ENCODE data around the gene ZNF770.
A peak's percentile ranks its signal among the peaks of the same experiment; 100 is the strongest.
"Not testable (repeated sequence)": the region's sequence is repeated elsewhere in the genome, so short reads cannot be mapped to it uniquely, and the experiment has no call there.

The ZNF770 gene

GRCh38 chr15:34976743-34977142 is 11.3 kb downstream of the ZNF770 start:
- no peak for DNase-seq (ENCODE audit: low spot score)
- no peak for FAIRE-seq

GRCh38 chr15:34976073-34976472 is 12.0 kb downstream of the ZNF770 start:
- DNase-seq (ENCODE audit: low spot score) (no peak), FAIRE-seq (no peak)

- FAIRE-seq: no peak
- no peak for DNase-seq (ENCODE audit: low spot score)
These were observed 14.6 kb downstream of the ZNF770 start for GRCh38 chr15:34973512-34973911.

- not testable (repeated sequence) for FAIRE-seq
These were observed 17.9 kb downstream of the ZNF770 start for GRCh38 chr15:34970098-34970643.

GRCh38 chr15:34969340-34970097 is 18.6 kb downstream of the ZNF770 start, which contains the start of gene AQR:
Gene AQR (minus strand): TSS chr15:34969742. CDS start chr15:34969613, 129 bp downstream.
- FAIRE-seq: peak; percentile 72
- DNase-seq (ENCODE audit: low spot score): peak; percentile 91

More at GRCh38 chr15:34970098-34970643, 17.9 kb downstream of the ZNF770 start:
- not testable (repeated sequence) for DNase-seq (ENCODE audit: low spot score)

GRCh38 chr15:34964277-34964676 is 23.8 kb downstream of the ZNF770 start:
- DNase-seq (ENCODE audit: low spot score) (no peak), FAIRE-seq (no peak)

GRCh38 chr15:34953851-34954250 is 34.2 kb downstream of the ZNF770 start:
- DNase-seq (ENCODE audit: low spot score) (no peak), FAIRE-seq (no peak)

GRCh38 chr15:34952481-34952880 is 35.6 kb downstream of the ZNF770 start:
- DNase-seq (ENCODE audit: low spot score) (no peak), FAIRE-seq (no peak)

GRCh38 chr15:34951993-34952392 is 36.1 kb downstream of the ZNF770 start:
- FAIRE-seq: no peak
- DNase-seq (ENCODE audit: low spot score): no peak

GRCh38 chr15:34944936-34945335 is 43.2 kb downstream of the ZNF770 start:
- no peak for DNase-seq (ENCODE audit: low spot score)
- no peak for FAIRE-seq

GRCh38 chr15:34943711-34944110 is 44.4 kb downstream of the ZNF770 start:
- FAIRE-seq (no peak), DNase-seq (ENCODE audit: low spot score) (no peak)

GRCh38 chr15:34943264-34943663 is 44.8 kb downstream of the ZNF770 start:
- not testable (repeated sequence) for FAIRE-seq; DNase-seq (ENCODE audit: low spot score)

- FAIRE-seq: no peak
- DNase-seq (ENCODE audit: low spot score): no peak
These were observed 45.7 kb downstream of the ZNF770 start for GRCh38 chr15:34942363-34942762.

- no peak for FAIRE-seq
These were observed 46.3 kb downstream of the ZNF770 start for GRCh38 chr15:34941831-34942230.

GRCh38 chr15:34941185-34941698 is 46.8 kb downstream of the ZNF770 start:
- FAIRE-seq (no peak), DNase-seq (ENCODE audit: low spot score) (no peak)

More at GRCh38 chr15:34941831-34942230, 46.3 kb downstream of the ZNF770 start:
- no peak for DNase-seq (ENCODE audit: low spot score)

GRCh38 chr15:34933432-34933975 is 54.6 kb downstream of the ZNF770 start:
- DNase-seq (ENCODE audit: low spot score) (no peak), FAIRE-seq (no peak)

GRCh38 chr15:34928349-34928748 is 59.7 kb downstream of the ZNF770 start:
- not testable (repeated sequence) for FAIRE-seq; DNase-seq (ENCODE audit: low spot score)

All from RCC 7860 (cell line).